Small intestine (tissue), 7 donors: ENCODE measurements around the gene C1orf210. TPM values are rescaled to one million over a fixed set of nuclear protein-coding genes. Genes with fewer than 3 reads are reported as not detected.

Experiments
- DNase-seq, 2 donors: peaks; one replicate each; pipeline versions ENCODE4 v3.0.0 to v3.0.0-alpha.2; 2013
- FAIRE-seq: peaks from 2 replicates; lab custom pipeline; 2012; peaks lifted over from hg19 to GRCh38; lab: Jason Lieb, UNC
- H3K27ac ChIP-seq, 3 donors: one replicate each; pipeline ENCODE4 v1.5.1; 2013; ENCODE audit warnings: low read length in 2 of 3, mild to moderate bottlenecking in 2 of 3, control low read depth in 1 of 3, inconsistent platforms in 1 of 3, low read depth in 1 of 3, moderate library complexity in 1 of 3
- H3K27me3 ChIP-seq, 3 donors: one replicate each; pipeline ENCODE4 v1.6.1; 2013; ENCODE audit warnings: low read length in 3 of 3, inconsistent platforms in 1 of 3; ENCODE audit not compliant: control insufficient read depth in 3 of 3, insufficient read depth in 3 of 3
- H3K36me3 ChIP-seq, 3 donors: one replicate each; pipeline ENCODE4 v1.6.1; 2013; ENCODE audit warnings: low read length in 3 of 3, inconsistent platforms in 1 of 3, low read depth in 1 of 3, mild to moderate bottlenecking in 1 of 3, moderate library complexity in 1 of 3; ENCODE audit not compliant: control insufficient read depth in 3 of 3, insufficient read depth in 2 of 3
- H3K4me1 ChIP-seq, 3 donors: one replicate each; pipeline ENCODE4 v1.6.1; 2013; ENCODE audit warnings: low read length in 2 of 3, inconsistent platforms in 1 of 3, low read depth in 1 of 3, mild to moderate bottlenecking in 1 of 3, moderate library complexity in 1 of 3; ENCODE audit not compliant: control insufficient read depth in 3 of 3, insufficient read depth in 2 of 3
- H3K4me3 ChIP-seq, 3 donors: one replicate each; pipeline ENCODE4 v1.5.1; 2013; ENCODE audit warnings: low read length in 3 of 3, control low read depth in 1 of 3, inconsistent platforms in 1 of 3, low read depth in 1 of 3, mild to moderate bottlenecking in 1 of 3, moderate library complexity in 1 of 3
- H3K9me3 ChIP-seq, 2 donors: one replicate each; pipeline ENCODE4 v1.6.1; 2013; ENCODE audit warnings: low read depth in 1 of 2, low read length in 1 of 2; ENCODE audit not compliant: control insufficient read depth in 2 of 2, insufficient read depth in 1 of 2
- WGBS, 3 donors: extraction: QIAGEN DNeasy Blood & Tissue Kit; methylation state at CpG; one replicate each; pipeline ENCODE4 v1.1.7; 2013; 5-methylcytosine and 5-hydroxymethylcytosine counted together
- polyA plus RNA-seq, 4 donors: library from polyadenylated mRNA; stranded (reverse) in 3 of 4; unstranded in 1 of 4; fragments of 200-250 nt in 3 of 4; fragments of 120-200 nt in 1 of 4; gene quantifications; one replicate each; pipeline versions ENCODE4 v1.2.1 to v1.2.3, GENCODE V29; 2013
- donor health status: healthy with polysubstance abuse.
- donor health status: control.
- donor health status: control.
- donor health status: Bipolar disorder and iron deficiency.
- donor health status: healthy.

The C1orf210 gene
- polyA plus RNA-seq, 4 donors: 24.7 to 69.8 (median 55.9) TPM

DNA sequence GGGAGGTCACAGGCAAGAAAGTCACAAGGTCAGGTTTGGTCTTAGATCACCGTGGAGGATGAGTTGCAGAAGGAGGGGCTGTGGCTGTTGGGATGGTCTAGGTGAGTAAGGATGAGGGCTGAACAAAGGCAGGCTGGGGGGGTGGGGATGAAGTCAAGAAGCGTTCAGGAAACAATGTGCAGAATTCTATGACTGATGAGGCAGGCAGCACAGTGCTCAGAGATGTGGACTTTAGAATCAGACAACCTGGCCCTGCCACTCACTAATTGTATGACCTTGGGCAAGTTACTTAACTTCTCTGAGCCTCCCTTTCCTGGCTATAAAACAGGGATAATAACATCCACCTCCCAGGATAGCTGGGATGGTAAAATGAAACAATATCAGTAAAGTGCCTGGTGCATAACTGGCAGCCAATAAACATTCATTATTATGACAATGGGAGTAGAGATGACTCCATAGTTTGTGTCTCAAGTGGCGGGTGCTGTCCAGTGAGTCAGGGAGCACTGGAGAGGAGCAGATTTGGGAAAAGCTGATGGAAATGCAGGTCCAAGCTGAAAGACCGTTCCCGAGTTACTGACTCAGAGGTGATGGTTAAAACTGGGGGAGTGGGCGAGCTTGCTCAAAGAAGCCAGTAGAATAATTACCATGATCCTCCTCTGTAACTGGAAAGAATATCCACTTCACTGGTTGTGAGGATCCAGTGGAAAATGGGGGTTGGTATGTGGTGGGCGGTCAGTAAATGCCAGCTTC lies 17.5 kb upstream of the C1orf210 start:
- Histone ChIP-seq H3K4me1 (peaks cover 0 to 22% (median 7%) of the 10 kb centered on the region in 3 donors), H3K36me3 (peaks cover 0 to 3% (median 0%) of the 10 kb centered on the region in 3 donors), H3K27ac (peak overlapping the region; percentile 4 to 57 (median 19)), H3K4me3 (no peak overlapping the region), H3K27me3 (no peaks in the 10 kb centered on the region), H3K9me3 (no peaks in the 10 kb centered on the region)
- DNase-seq (peak; percentile 74 to 94), FAIRE-seq (no peak)
- 64 to 65% (median 65%) methylated on average over 7 of the region's 7 CpGs for WGBS, 3 donors

GRCh38 chr1:43302201-43302600 lies 16.8 kb upstream of the C1orf210 start:
- Histone ChIP-seq H3K9me3 (no peaks in the 10 kb centered on the region), H3K36me3 (peaks cover 0 to 3% (median 0%) of the 10 kb centered on the region in 3 donors), H3K27me3 (no peaks in the 10 kb centered on the region), H3K4me3 (no peak overlapping the region), H3K4me1 (peaks cover 0 to 22% (median 7%) of the 10 kb centered on the region in 3 donors), H3K27ac (peak overlapping the region in 2 of 3 donors; percentile 19 to 41)
- 38 to 76% (median 71%) methylated on average over 1 of the region's 1 CpG for WGBS, 3 donors
- DNase-seq (no peak), FAIRE-seq (no peak)

DNA sequence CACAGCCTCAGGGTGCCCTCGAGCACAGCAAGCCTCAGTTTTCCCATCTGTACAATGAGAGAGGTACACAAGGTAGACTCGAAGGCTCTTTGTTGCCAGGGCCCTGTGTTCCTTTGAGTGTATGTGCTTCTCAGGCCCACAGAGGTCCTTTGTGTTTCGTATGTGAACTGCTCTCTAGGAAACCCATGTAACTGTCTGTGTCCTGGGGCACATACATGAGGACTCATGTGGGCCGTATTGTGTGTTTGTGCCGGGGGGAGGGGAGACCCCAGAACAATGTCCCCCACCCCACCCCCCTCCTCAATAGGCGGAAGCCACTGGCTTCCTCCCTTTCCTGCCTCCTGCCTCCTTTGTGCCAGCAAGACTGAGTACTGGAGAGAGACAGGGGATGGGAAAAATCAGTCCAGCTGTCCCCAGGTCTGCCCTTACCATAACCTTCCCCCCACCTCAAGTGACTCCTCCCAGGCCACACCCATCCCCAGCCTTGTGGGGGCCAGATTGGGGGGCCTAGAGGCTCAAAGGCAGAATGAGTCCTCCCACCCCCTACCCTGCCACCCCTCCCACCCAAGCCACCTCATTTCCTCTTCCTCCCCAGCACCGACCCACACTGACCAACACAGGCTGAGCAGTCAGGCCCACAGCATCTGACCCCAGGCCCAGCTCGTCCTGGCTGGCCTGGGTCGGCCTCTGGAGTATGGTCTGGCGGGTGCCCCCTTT lies 15.2 kb upstream of the C1orf210 start, which contains the start of gene TIE1:
Gene TIE1, plus strand, starts transcription at position 605 of the 717 bp plus-strand sequence. Its CDS starts 90 bp downstream, at position 695.
- H3K4me3 ChIP-seq: peak within 1 kb of the TSS in 1 of 3 donors; percentile 5
- peaks cover 0 to 3% (median 0%) of the 10 kb centered on the region in 3 donors for H3K36me3 ChIP-seq
- H3K27me3 ChIP-seq: no peaks in the 10 kb centered on the region
- 74 to 86% (median 80%) methylated on average over 10 of the region's 10 CpGs for WGBS, 3 donors
- FAIRE-seq (no peak), DNase-seq (no peak)
- peaks cover 0 to 19% (median 7%) of the 10 kb centered on the region in 3 donors for H3K4me1 ChIP-seq
- H3K9me3 ChIP-seq: no peaks in the 10 kb centered on the region
- H3K27ac ChIP-seq: peak within 1 kb of the TSS in 2 of 3 donors; percentile 2 to 41

DNA sequence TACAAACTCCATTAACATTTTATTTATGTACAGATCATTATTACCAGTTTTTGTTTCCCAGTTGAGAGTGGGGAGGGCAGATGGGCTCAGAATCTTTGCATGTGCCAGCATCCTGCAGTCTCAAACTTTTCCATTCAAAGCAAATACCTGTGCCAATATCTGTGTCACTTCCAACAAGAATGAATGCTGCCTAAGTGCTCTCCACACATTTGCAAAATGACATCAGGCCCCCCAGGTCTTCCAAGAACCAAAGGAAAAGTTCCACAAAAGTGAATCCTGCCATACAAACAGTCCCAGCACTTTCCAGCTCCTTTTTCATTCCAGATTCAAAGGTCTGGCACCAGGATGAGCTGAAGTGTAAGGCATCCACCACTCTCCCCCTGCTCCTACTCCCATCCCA lies 13.7 kb upstream of the C1orf210 start:
- Histone ChIP-seq H3K27ac (no peak overlapping the region), H3K4me1 (peaks cover 0 to 22% (median 6%) of the 10 kb centered on the region in 3 donors), H3K4me3 (no peak overlapping the region), H3K9me3 (no peaks in the 10 kb centered on the region), H3K36me3 (peaks cover 0 to under 1% (median 0%) of the 10 kb centered on the region in 3 donors), H3K27me3 (no peaks in the 10 kb centered on the region)
- no peak for DNase-seq
- FAIRE-seq: no peak

GRCh38 chr1:43298055-43298454 lies 12.7 kb upstream of the C1orf210 start:
- Histone ChIP-seq H3K27ac (no peak overlapping the region), H3K9me3 (no peaks in the 10 kb centered on the region), H3K4me1 (peaks cover 0 to 13% (median 0%) of the 10 kb centered on the region in 3 donors), H3K27me3 (no peaks in the 10 kb centered on the region), H3K36me3 (no peaks in the 10 kb centered on the region), H3K4me3 (no peak overlapping the region)
- FAIRE-seq: no peak
- no peak for DNase-seq
- WGBS, 3 donors: 72 to 90% (median 78%) methylated on average over 1 of the region's 1 CpG

DNA sequence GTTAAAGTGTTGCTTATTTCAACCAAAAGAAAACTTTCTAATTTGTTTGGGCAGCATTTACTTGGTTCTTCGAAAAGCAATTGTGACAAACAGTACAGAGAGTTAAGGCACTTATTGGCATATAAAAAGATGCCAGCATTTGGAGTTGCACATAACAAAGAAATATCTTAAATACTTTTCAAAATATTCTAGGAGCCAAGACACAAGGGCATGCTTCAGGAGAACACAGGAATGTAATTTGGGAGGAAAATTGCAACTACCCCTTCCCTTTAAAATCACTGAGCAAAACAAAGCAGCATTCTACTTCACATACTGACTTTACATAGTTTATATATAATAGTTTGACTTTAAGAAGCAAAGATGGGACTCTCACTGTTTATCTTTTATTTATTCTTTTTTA lies 10.8 kb upstream of the C1orf210 start:
- FAIRE-seq: no peak
- 70 to 91% (median 82%) methylated on average over 1 of the region's 1 CpG for WGBS, 3 donors

DNA sequence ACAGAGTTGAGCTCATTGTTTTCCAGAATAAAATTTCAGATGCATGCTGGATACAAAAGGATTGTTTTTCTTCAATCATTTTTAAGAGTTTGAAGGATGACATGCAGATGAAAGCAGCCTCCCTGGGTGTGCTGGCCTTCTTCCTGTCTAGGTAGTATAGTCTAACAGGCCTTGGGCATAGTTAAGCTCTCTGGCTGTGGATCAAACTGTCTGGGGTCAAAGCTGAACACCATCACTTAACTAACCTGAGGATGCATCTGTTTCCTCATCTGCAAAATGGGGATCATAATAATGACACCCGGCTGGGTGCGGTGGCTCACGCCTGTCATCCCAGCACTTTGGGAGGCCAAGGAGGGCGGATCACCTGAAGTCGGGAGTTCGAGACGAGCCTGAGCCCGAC lies 9.4 kb upstream of the C1orf210 start:
- 87 to 93% (median 87%) methylated on average over 8 of the region's 8 CpGs for WGBS, 3 donors
- no peak for DNase-seq
- Histone ChIP-seq H3K4me1 (peaks cover 0 to 5% (median 0%) of the 10 kb centered on the region in 3 donors), H3K36me3 (no peaks in the 10 kb centered on the region), H3K27me3 (no peaks in the 10 kb centered on the region), H3K9me3 (no peaks in the 10 kb centered on the region), H3K27ac (peak overlapping the region in 1 of 3 donors; percentile 18), H3K4me3 (no peak overlapping the region)
- no peak for FAIRE-seq

More for the DNA sequence above, 10.8 kb upstream of the C1orf210 start:
- Histone ChIP-seq H3K27ac (no peak overlapping the region), H3K9me3 (no peaks in the 10 kb centered on the region), H3K4me3 (no peak overlapping the region), H3K27me3 (no peaks in the 10 kb centered on the region), H3K36me3 (no peaks in the 10 kb centered on the region), H3K4me1 (peaks cover 0 to 5% (median 0%) of the 10 kb centered on the region in 3 donors)
- DNase-seq: no peak
